KBM-7 (cell line): Measurements from ENCODE around the gene TERC.

Experiments used
- DNase-seq: peaks from one replicate; pipeline ENCODE4 v3.0.0-alpha.2; 2015
- in situ Hi-C: fragments of 300-500 bp; cut with MboI; formaldehyde crosslinking; loops from 2 replicates; pipeline ENCODE4 v1.14.3; 2020; ENCODE audit warnings: low sequenced_read_pairs, low pct_unique_long_range_greater_than_20kb, mixed read lengths

Gene TERC

GRCh38 chr3:169764882-169765612, at the start of gene TERC:
TERC (minus strand) TSS chr3:169765060.
- in situ Hi-C loops = no loop called here
- DNase-seq = peak; percentile 89

- peak; percentile 89 for DNase-seq
- in situ Hi-C loops = no loop called here
Measured at GRCh38 chr3:169813757-169814517, 49.1 kb upstream of the TERC start.

GRCh38 chr3:169813278-169813677, 48.4 kb upstream of the TERC start:
- in situ Hi-C loops = no loop called here
- no peak for DNase-seq

- in situ Hi-C loops = no loop called here
- peak; percentile 83 for DNase-seq
Measured at GRCh38 chr3:169812332-169813235, 47.7 kb upstream of the TERC start, which contains the start of the genes LRRC34 and LRRIQ4. LRRC34 (minus strand) TSS chr3:169812904; CDS start chr3:169812548, 356 bp downstream. LRRIQ4 (plus strand) TSS chr3:169812870; CDS start chr3:169821922, 9,052 bp downstream.

GRCh38 chr3:169811631-169812331, 46.9 kb upstream of the TERC start:
- in situ Hi-C loops = no loop called here
- peak; percentile 74 for DNase-seq

- peak; percentile 40 for DNase-seq
- in situ Hi-C loops = no loop called here
Measured at GRCh38 chr3:169809230-169809795, 44.5 kb upstream of the TERC start.

GRCh38 chr3:169804681-169805080, 39.8 kb upstream of the TERC start:
- no peak for DNase-seq
- in situ Hi-C loops = no loop called here

- DNase-seq = no peak
- in situ Hi-C loops = no loop called here
Measured at GRCh38 chr3:169792359-169792758, 27.5 kb upstream of the TERC start.

GRCh38 chr3:169790687-169791429, 26.0 kb upstream of the TERC start:
- no peak for DNase-seq
- in situ Hi-C loops = no loop called here

- DNase-seq = no peak
- in situ Hi-C loops = no loop called here
Measured at GRCh38 chr3:169790219-169790618, 25.4 kb upstream of the TERC start.

- in situ Hi-C loops = no loop called here
Measured at GRCh38 chr3:169787791-169788190, 22.9 kb upstream of the TERC start.

GRCh38 chr3:169787120-169787519, 22.3 kb upstream of the TERC start:
- no peak for DNase-seq
- in situ Hi-C loops = no loop called here

More at GRCh38 chr3:169787791-169788190, 22.9 kb upstream of the TERC start:
- DNase-seq = no peak

GRCh38 chr3:169781209-169781855, 16.5 kb upstream of the TERC start:
- no peak for DNase-seq
- in situ Hi-C loops = no loop called here

GRCh38 chr3:169780742-169781141, 15.9 kb upstream of the TERC start:
- DNase-seq = no peak
- in situ Hi-C loops = no loop called here

- in situ Hi-C loops = no loop called here
- no peak for DNase-seq
Measured at GRCh38 chr3:169777822-169778221, 13.0 kb upstream of the TERC start.

GRCh38 chr3:169774186-169774585, 9.3 kb upstream of the TERC start:
- no peak for DNase-seq
- in situ Hi-C loops = no loop called here
